Common myeloid progenitor, CD34-positive (primary cell): Measurements from ENCODE around the gene RPL18.
A peak's percentile ranks its signal among the peaks of the same experiment; 100 is the strongest.

Experiments
- CTCF ChIA-PET: fragments of 350-600 bp; sonication (Branson Sonifier 250); formaldehyde crosslinking; loops from one replicate; lab custom pipeline; 2021; ENCODE audit warnings: antibody characterized with exemption; lab: Charles Lee
- POLR2A ChIA-PET: fragments of 350-600 bp; sonication (Branson Sonifier 250); formaldehyde crosslinking; loops from one replicate; lab custom pipeline; 2021; ENCODE audit warnings: antibody characterized with exemption; lab: Charles Lee
- DNase-seq, 3 donors: peaks; one replicate each; pipeline versions ENCODE4 v3.0.0 to v3.0.0-alpha.2; 2013
- H3K27ac ChIP-seq, 2 experiments: 1 replicate in 1 of 2; 2 replicates in 1 of 2; pipeline ENCODE4 v1.7.0; 2013; ENCODE audit warnings: inconsistent platforms in 2 of 2, low read length in 2 of 2, mild to moderate bottlenecking in 2 of 2, low read depth in 1 of 2, moderate library complexity in 1 of 2; ENCODE audit not compliant: severe bottlenecking in 2 of 2, insufficient read depth in 1 of 2, poor library complexity in 1 of 2
- H3K27me3 ChIP-seq, 5 experiments: replicated peaks in 2 of 5; 1 replicate in 3 of 5; 2 replicates in 2 of 5; pipeline versions ENCODE4 v1.6.1 to v1.7.0; 2013; ENCODE audit warnings: low read length in 4 of 5, mild to moderate bottlenecking in 2 of 5, moderate library complexity in 2 of 5, inconsistent platforms in 1 of 5; ENCODE audit not compliant: insufficient read depth in 5 of 5, control insufficient read depth in 4 of 5
- H3K36me3 ChIP-seq, 4 experiments: 1 replicate in 2 of 4; 2 replicates in 2 of 4; pipeline versions ENCODE4 v1.6.1 to v1.7.0; 2013; ENCODE audit warnings: low read length in 3 of 4, control low read depth in 1 of 4, mild to moderate bottlenecking in 1 of 4; ENCODE audit not compliant: control insufficient read depth in 4 of 4, insufficient read depth in 4 of 4
- H3K4me1 ChIP-seq, 4 experiments: 1 replicate in 3 of 4; 2 replicates in 1 of 4; pipeline versions ENCODE4 v1.6.1 to v1.7.1; 2013; ENCODE audit warnings: low read length in 3 of 4, mild to moderate bottlenecking in 3 of 4, control low read depth in 1 of 4, inconsistent platforms in 1 of 4, moderate library complexity in 1 of 4; ENCODE audit not compliant: control insufficient read depth in 4 of 4, insufficient read depth in 4 of 4; ENCODE audit errors: control extremely low read depth in 1 of 4
- H3K4me3 ChIP-seq, 7 experiments: 1 replicate in 4 of 7; 2 replicates in 3 of 7; pipeline versions ENCODE4 v1.5.1 to v1.7.0; 2013; ENCODE audit warnings: mild to moderate bottlenecking in 7 of 7, low read length in 6 of 7, moderate library complexity in 6 of 7, inconsistent platforms in 2 of 7, low read depth in 2 of 7, control low read depth in 1 of 7; ENCODE audit not compliant: insufficient read depth in 4 of 7, control insufficient read depth in 1 of 7; ENCODE audit errors: extremely low read depth in 1 of 7
- H3K9me3 ChIP-seq, 5 experiments: 1 replicate in 4 of 5; 2 replicates in 1 of 5; pipeline versions ENCODE4 v1.6.1 to v1.7.1; 2013; ENCODE audit warnings: low read length in 4 of 5, mild to moderate bottlenecking in 2 of 5, inconsistent platforms in 1 of 5, low read depth in 1 of 5, moderate library complexity in 1 of 5; ENCODE audit not compliant: control insufficient read depth in 4 of 5, insufficient read depth in 2 of 5; ENCODE audit errors: control extremely low read depth in 1 of 5
- WGBS: methylation state at CpG from one replicate; pipeline ENCODE4 v1.1.5; 2013; ENCODE audit not compliant: insufficient coverage; 5-methylcytosine and 5-hydroxymethylcytosine counted together

RPL18 gene

GRCh38 chr19:48619692-48620585 is 961 bp upstream of the RPL18 start:
- CTCF ChIA-PET: interaction anchor here (1.0 to 3.2 kb wide), 5 partner anchors 11 to 34 kb away, joined by 3 to 14 read pairs (median 6); no protein-coding TSS in a partner anchor

GRCh38 chr19:48618278-48618915 is 581 bp downstream of the RPL18 start:
- Histone ChIP-seq H3K4me1 (peaks cover 7 to 40% (median 30%) of the 10 kb centered on the region in 4 experiments), H3K27me3 (no peaks in the 10 kb centered on the region), H3K36me3 (peaks cover 13 to 40% (median 24%) of the 10 kb centered on the region in 4 experiments), H3K27ac (peak overlapping the region; percentile 87 to 98), H3K9me3 (no peaks in the 10 kb centered on the region), H3K4me3 (peak overlapping the region; percentile 83 to 100 (median 97))
- no peak for DNase-seq
- CTCF ChIA-PET: interaction anchor here (1.9 to 3.2 kb wide), 2 partner anchors 9 to 15 kb away, joined by 6 to 14 read pairs; no protein-coding TSS in a partner anchor
- WGBS: 0% methylated on average over 14 of the region's 18 CpGs
- POLR2A ChIA-PET: interaction anchor here (0.6 to 1.3 kb wide), 5 partner anchors 12 to 354 kb away, joined by 3 to 4 read pairs (median 3); partner anchors contain the start of gene EMP3

More at GRCh38 chr19:48619692-48620585, 961 bp upstream of the RPL18 start:
- peaks cover 13 to 32% (median 22%) of the 10 kb centered on the region in 4 experiments for H3K36me3 ChIP-seq
- H3K27ac ChIP-seq: peak overlapping the region; percentile 55 to 98
- WGBS: 50% methylated on average over 2 of the region's 6 CpGs
- POLR2A ChIA-PET: interaction anchor here (1.0 to 1.3 kb wide), 2 partner anchors 11 to 18 kb away, joined by 3 to 4 read pairs; no protein-coding TSS in a partner anchor
- H3K4me3 ChIP-seq: peak overlapping the region; percentile 41 to 100 (median 94)
- H3K27me3 ChIP-seq: no peaks in the 10 kb centered on the region
- peak in 1 of 3 donors; percentile 52 for DNase-seq
- peaks cover 7 to 49% (median 42%) of the 10 kb centered on the region in 4 experiments for H3K4me1 ChIP-seq
- no peaks in the 10 kb centered on the region for H3K9me3 ChIP-seq

GRCh38 chr19:48617146-48617937 is 1.6 kb downstream of the RPL18 start:
- ChIA-PET CTCF (interaction anchor here (1.0 to 3.2 kb wide), 4 partner anchors 8 to 283 kb away, joined by 3 to 14 read pairs (median 4); no protein-coding TSS in a partner anchor), POLR2A (interaction anchor here (0.7 to 0.9 kb wide), 2 partner anchors 16 to 1244 kb away, joined by 3 read pairs; no protein-coding TSS in a partner anchor)
- H3K4me3 ChIP-seq: peak overlapping the region in 6 of 7 experiments; percentile 90 to 100 (median 98)
- H3K4me1 ChIP-seq: peaks cover 7 to 37% (median 27%) of the 10 kb centered on the region in 4 experiments
- no peaks in the 10 kb centered on the region for H3K27me3 ChIP-seq
- 80% methylated on average over 12 of the region's 18 CpGs for WGBS
- DNase-seq: no peak
- no peaks in the 10 kb centered on the region for H3K9me3 ChIP-seq
- H3K27ac ChIP-seq: peak overlapping the region; percentile 87 to 98
- H3K36me3 ChIP-seq: peaks cover 13 to 38% (median 24%) of the 10 kb centered on the region in 4 experiments

- POLR2A ChIA-PET: interaction anchor here (0.7 to 0.9 kb wide), 2 partner anchors 17 to 1244 kb away, joined by 3 read pairs; no protein-coding TSS in a partner anchor
- Histone ChIP-seq H3K4me3 (peak overlapping the region in 2 of 7 experiments; percentile 28 to 100), H3K9me3 (no peaks in the 10 kb centered on the region), H3K27ac (peak overlapping the region; percentile 49 to 87), H3K27me3 (no peaks in the 10 kb centered on the region), H3K36me3 (peaks cover 13 to 37% (median 24%) of the 10 kb centered on the region in 4 experiments), H3K4me1 (peaks cover 7 to 37% (median 27%) of the 10 kb centered on the region in 4 experiments)
- CTCF ChIA-PET: interaction anchor here (1.1 to 3.2 kb wide), 4 partner anchors 7 to 126 kb away, joined by 3 to 14 read pairs (median 4); no protein-coding TSS in a partner anchor
- WGBS: 81% methylated on average over 4 of the region's 12 CpGs
- DNase-seq: no peak
Measured at GRCh38 chr19:48616491-48617056, 2.4 kb downstream of the RPL18 start.

DNA sequence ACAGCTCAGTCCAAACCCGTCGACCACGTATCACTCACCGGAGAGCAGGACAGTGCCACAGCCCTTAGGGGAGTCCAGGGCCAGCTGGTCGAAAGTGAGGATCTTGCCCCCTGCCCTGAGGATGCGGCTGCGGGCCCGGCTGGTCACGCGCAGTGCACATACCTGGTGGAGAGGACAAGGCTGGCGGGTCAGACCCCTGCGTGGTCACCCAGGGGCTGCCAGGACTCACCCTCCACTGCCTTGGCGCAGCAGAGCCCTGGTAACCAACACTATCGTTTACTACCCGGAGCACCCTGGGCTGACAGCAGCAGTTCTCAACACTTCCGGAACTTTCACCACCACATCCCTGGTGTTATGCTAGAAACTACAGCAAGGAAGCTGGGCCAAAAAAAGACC is 2.9 kb downstream of the RPL18 start:
- POLR2A ChIA-PET: no interaction called here
- 95% methylated on average over 14 of the region's 16 CpGs for WGBS
- H3K27me3 ChIP-seq: no peaks in the 10 kb centered on the region
- H3K9me3 ChIP-seq: no peaks in the 10 kb centered on the region
- H3K27ac ChIP-seq: peak overlapping the region in 1 of 2 experiments; percentile 49
- DNase-seq: no peak
- CTCF ChIA-PET: interaction anchor here (1.1 to 1.4 kb wide), 2 partner anchors 26 to 126 kb away, joined by 3 to 4 read pairs; no protein-coding TSS in a partner anchor
- H3K36me3 ChIP-seq: peaks cover 13 to 37% (median 24%) of the 10 kb centered on the region in 4 experiments
- H3K4me1 ChIP-seq: peaks cover 7 to 37% (median 27%) of the 10 kb centered on the region in 4 experiments
- H3K4me3 ChIP-seq: no peak overlapping the region
